Lung microvascular endothelial cell (primary cell): Measurements from ENCODE around the gene LCLAT1. TPM values are rescaled to one million over a fixed set of nuclear protein-coding genes. Genes with fewer than 3 reads are reported as not detected.

Source experiments
- DNase-seq, 2 donors: peaks; one replicate each; pipeline versions ENCODE4 v3.0.0 to v3.0.0-alpha.2; 2010; ENCODE audit warnings: low read depth in 2 of 2
- total RNA-seq: library from RNA; depleted of rRNA; stranded (reverse); fragments of >200 nt; gene quantifications from 2 replicates; pipeline ENCODE4 v1.2.1, GENCODE V29; 2014

Gene LCLAT1
- total RNA-seq, 1 donor from 2014 or later = 7.1 TPM

- peak in 1 of 2 donors; percentile 47 for DNase-seq
Observed at GRCh38 chr2:30422444-30423040, 24.5 kb upstream of the LCLAT1 start.

- no peak for DNase-seq
Observed at GRCh38 chr2:30424231-30424630, 22.8 kb upstream of the LCLAT1 start.

GRCh38 chr2:30425326-30425725, 21.7 kb upstream of the LCLAT1 start:
- no peak for DNase-seq

- peak in 1 of 2 donors; percentile 83 for DNase-seq
Observed at GRCh38 chr2:30427606-30428347, 19.3 kb upstream of the LCLAT1 start.

GRCh38 chr2:30428348-30428662, 18.7 kb upstream of the LCLAT1 start:
- no peak for DNase-seq

- no peak for DNase-seq
Observed at GRCh38 chr2:30428827-30429461, 18.1 kb upstream of the LCLAT1 start.

GRCh38 chr2:30433541-30434299, 13.3 kb upstream of the LCLAT1 start:
- peak in 1 of 2 donors; percentile 92 for DNase-seq

- no peak for DNase-seq
Observed at GRCh38 chr2:30434708-30435107, 12.3 kb upstream of the LCLAT1 start.

- DNase-seq = peak; percentile 75 to 89
Observed at GRCh38 chr2:30436859-30437435, 10.1 kb upstream of the LCLAT1 start.

- DNase-seq = peak in 1 of 2 donors; percentile 75
Observed at GRCh38 chr2:30437809-30438548, 9.1 kb upstream of the LCLAT1 start.

- no peak for DNase-seq
Observed at GRCh38 chr2:30439296-30439695, 7.8 kb upstream of the LCLAT1 start.

- DNase-seq = no peak
Observed at GRCh38 chr2:30439879-30440278, 7.2 kb upstream of the LCLAT1 start.

- no peak for DNase-seq
Observed at GRCh38 chr2:30441023-30441422, 6.0 kb upstream of the LCLAT1 start.

- DNase-seq = no peak
Observed at GRCh38 chr2:30443081-30443480, 4.0 kb upstream of the LCLAT1 start.

- no peak for DNase-seq
Observed at GRCh38 chr2:30444273-30444672, 2.8 kb upstream of the LCLAT1 start.

GRCh38 chr2:30445266-30445821, 1.7 kb upstream of the LCLAT1 start:
- no peak for DNase-seq

GRCh38 chr2:30446602-30447148, 371 bp upstream of the LCLAT1 start:
- peak; percentile 12 to 83 for DNase-seq

- no peak for DNase-seq
Observed at GRCh38 chr2:30448308-30448707, 1.3 kb downstream of the LCLAT1 start.

- DNase-seq = no peak
Observed at GRCh38 chr2:30448866-30449265, 1.8 kb downstream of the LCLAT1 start.

- DNase-seq = no peak
Observed at GRCh38 chr2:30450025-30450424, 3.0 kb downstream of the LCLAT1 start.
